Pancreas (tissue), 10 donors: ENCODE results near the gene TXNDC11. TPM values are rescaled to one million over a fixed set of nuclear protein-coding genes. Genes with fewer than 3 reads are reported as not detected.
A peak's percentile ranks its signal among the peaks of the same experiment; 100 is the strongest.

Experiments used
- ATAC-seq, 4 donors: fragments of 200-7000 bp; cut with Tn5 transposase; one replicate each; pipeline versions ENCODE4 v1.8.0 to v1.9.1; 2020; ENCODE audit warnings: mild to moderate bottlenecking in 4 of 4, moderate library complexity in 4 of 4
- DNase-seq, 6 donors: peaks; one replicate each; pipeline ENCODE4 v3.0.0-alpha.2; 2020
- FAIRE-seq: peaks from 2 replicates; lab custom pipeline; 2012; peaks lifted over from hg19 to GRCh38; lab: Jason Lieb, UNC
- H3K27ac ChIP-seq, 4 donors: fragments of 200-600 bp; sonication (generic); 1 replicate in 3 of 4; 2 replicates in 1 of 4; pipeline versions ENCODE4 v1.5.0 to v1.8.0; 2020
- H3K27me3 ChIP-seq, 4 donors: fragments of 200-600 bp; one replicate each; pipeline ENCODE4 v1.8.0; 2021
- H3K36me3 ChIP-seq, 3 donors: fragments of 200-600 bp; sonication (generic) in 1 of 3; one replicate each; pipeline versions ENCODE4 v1.5.0 to v1.8.0; 2020 to 2021
- H3K4me1 ChIP-seq, 3 donors: fragments of 200-600 bp; one replicate each; pipeline ENCODE4 v1.8.0; 2021
- H3K4me3 ChIP-seq, 4 donors: fragments of 200-600 bp; sonication (generic) in 2 of 4; one replicate each; pipeline versions ENCODE4 v1.5.0 to v1.8.0; 2020 to 2021
- H3K9me3 ChIP-seq, 4 donors: fragments of 200-600 bp; one replicate each; pipeline ENCODE4 v1.8.0; 2021
- WGBS, 2 donors: extraction: QIAGEN DNeasy Blood & Tissue Kit; methylation state at CpG; one replicate each; pipeline ENCODE4 v1.1.7; 2013; 5-methylcytosine and 5-hydroxymethylcytosine counted together
- intact Hi-C, 3 donors: fragments of 100-400 bp; cut with DNase I; formaldehyde crosslinking; loops; one replicate each; pipeline versions ENCODE4 v1.11.1 to v1.14.2; 2022
- polyA plus RNA-seq, 2 donors: library from polyadenylated mRNA; stranded (reverse); fragments of 200-250 nt; gene quantifications; one replicate each; pipeline ENCODE4 v1.2.3, GENCODE V29; 2013
- total RNA-seq, 6 donors: library from RNA; stranded (reverse); fragmentation: NEBNext Ultra II Directional in 4 of 6; extraction: Animal tissue kit (Norgen Biotek cat#: 25700) in 4 of 6; gene quantifications; one replicate each; pipeline versions ENCODE4 v1.2.1 to v1.2.4, GENCODE V29; 2021 to 2023
- TF ChIP-seq, protein P1 (sequence below), 4 donors: fragments of 200-600 bp; sonication (generic) in 3 of 4; IDR thresholded peaks; one replicate each; pipeline versions ENCODE4 v1.5.0 to v1.8.0; 2021; ENCODE audit warnings: antibody characterized with exemption in 4 of 4
- donor health status: healthy with polysubstance abuse.
- donor health status: DM: no; HTN: no; CAD: no; lungs with moderate emphysema.
- donor health status: DM: no; HTN: no; CAD: no.
- donor health status: control.
- donor health status: control.
- donor health status: Bipolar disorder and iron deficiency.
- donor health status: DM: yes; HTN: yes; CAD: no.
- donor health status: DM: no; HTN: no; CAD: no.
- donor health status: DM: no; HTN: no; CAD: no.
- donor health status: DM: yes; HTN: yes; CAD: no.

The TXNDC11 gene
- total and polyA plus RNA-seq, 8 donors, result 28.1 to 80.8 (median 37.1) TPM

GRCh38 chr16:11667824-11668622 lies 74.6 kb downstream of the TXNDC11 start, which contains the start of gene SNN:
Gene SNN (plus strand): TSS chr16:11668455. CDS start chr16:11676060, 7,605 bp downstream.
- intact Hi-C loops, result loop anchor here in 1 of 3 donors (10.0 kb wide), 1 partner anchor 263 kb away; no protein-coding TSS in a partner anchor
- ATAC-seq (peak; percentile 91 to 96 (median 94)), FAIRE-seq (no peak), DNase-seq (peak; percentile 82 to 96 (median 91))
- peak within 1 kb of the TSS in 3 of 4 donors; percentile 6 to 30 (median 18) for H3K27ac ChIP-seq
- H3K4me1 ChIP-seq, result peaks cover 0 to 10% (median 5%) of the 10 kb centered on the region in 3 donors
- H3K4me3 ChIP-seq, result peak within 1 kb of the TSS; percentile 61 to 77 (median 72)
- no peaks in the 10 kb centered on the region for H3K9me3 ChIP-seq
- TF ChIP-seq, protein P1, sequence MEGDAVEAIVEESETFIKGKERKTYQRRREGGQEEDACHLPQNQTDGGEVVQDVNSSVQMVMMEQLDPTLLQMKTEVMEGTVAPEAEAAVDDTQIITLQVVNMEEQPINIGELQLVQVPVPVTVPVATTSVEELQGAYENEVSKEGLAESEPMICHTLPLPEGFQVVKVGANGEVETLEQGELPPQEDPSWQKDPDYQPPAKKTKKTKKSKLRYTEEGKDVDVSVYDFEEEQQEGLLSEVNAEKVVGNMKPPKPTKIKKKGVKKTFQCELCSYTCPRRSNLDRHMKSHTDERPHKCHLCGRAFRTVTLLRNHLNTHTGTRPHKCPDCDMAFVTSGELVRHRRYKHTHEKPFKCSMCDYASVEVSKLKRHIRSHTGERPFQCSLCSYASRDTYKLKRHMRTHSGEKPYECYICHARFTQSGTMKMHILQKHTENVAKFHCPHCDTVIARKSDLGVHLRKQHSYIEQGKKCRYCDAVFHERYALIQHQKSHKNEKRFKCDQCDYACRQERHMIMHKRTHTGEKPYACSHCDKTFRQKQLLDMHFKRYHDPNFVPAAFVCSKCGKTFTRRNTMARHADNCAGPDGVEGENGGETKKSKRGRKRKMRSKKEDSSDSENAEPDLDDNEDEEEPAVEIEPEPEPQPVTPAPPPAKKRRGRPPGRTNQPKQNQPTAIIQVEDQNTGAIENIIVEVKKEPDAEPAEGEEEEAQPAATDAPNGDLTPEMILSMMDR (IDR thresholded peaks at IDR 0.05), result no peak
- WGBS, 2 donors, result 6 to 11% methylated on average over 40 to 93 of the region's 93 CpGs
- no peaks in the 10 kb centered on the region for H3K27me3 ChIP-seq
- no peaks in the 10 kb centered on the region for H3K36me3 ChIP-seq

DNA sequence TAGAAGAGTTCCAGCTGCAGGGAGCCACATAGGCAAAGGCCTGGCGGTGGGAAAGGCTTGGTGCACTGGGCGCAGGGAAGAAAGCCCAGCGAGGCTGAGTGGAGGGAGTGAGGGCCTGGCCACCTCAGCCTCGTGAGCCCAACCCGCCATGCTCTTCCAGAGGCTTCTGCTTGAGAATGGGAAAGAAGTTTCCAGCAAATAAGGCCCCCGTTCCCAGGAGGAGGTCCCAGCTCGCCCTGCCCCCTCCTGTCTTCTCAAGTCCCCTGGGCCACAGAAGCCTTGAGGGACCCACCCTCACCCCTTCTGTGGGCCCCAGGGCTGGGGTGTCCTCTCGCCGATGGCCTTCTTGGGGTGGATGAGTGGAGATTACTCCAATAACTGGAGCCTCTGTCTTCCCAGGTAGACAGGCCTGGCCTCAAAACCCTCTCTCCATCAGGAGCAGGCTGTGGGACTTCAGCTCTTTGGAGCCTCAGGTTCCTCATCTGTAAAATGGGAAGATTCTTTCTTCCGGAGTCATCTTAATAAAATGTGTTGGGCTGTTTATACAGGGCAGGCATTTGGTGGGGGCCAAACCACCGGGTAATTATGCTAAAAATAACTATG lies 75.3 kb downstream of the TXNDC11 start:
- Histone ChIP-seq H3K4me1 (peaks cover 0 to 6% (median 0%) of the 10 kb centered on the region in 3 donors), H3K27me3 (no peaks in the 10 kb centered on the region), H3K36me3 (no peaks in the 10 kb centered on the region), H3K9me3 (no peaks in the 10 kb centered on the region), H3K27ac (no peak overlapping the region), H3K4me3 (no peak overlapping the region)
- no peak for DNase-seq
- no peak for FAIRE-seq
- 90% methylated on average over 11 of the region's 11 CpGs for WGBS, 2 donors
- intact Hi-C loops, result loop anchor here in 1 of 3 donors (10.0 kb wide), 1 partner anchor 263 kb away; no protein-coding TSS in a partner anchor
- ATAC-seq, result no peak
- TF ChIP-seq, protein P1 (IDR thresholded peaks at IDR 0.05), result no peak

- Histone ChIP-seq H3K27ac (no peak overlapping the region), H3K36me3 (no peaks in the 10 kb centered on the region), H3K4me1 (peaks cover 0 to 6% (median 0%) of the 10 kb centered on the region in 3 donors), H3K9me3 (no peaks in the 10 kb centered on the region), H3K4me3 (no peak overlapping the region), H3K27me3 (no peaks in the 10 kb centered on the region)
- TF ChIP-seq, protein P1 (IDR thresholded peaks at IDR 0.05), result no peak
- ATAC-seq (no peak), DNase-seq (no peak), FAIRE-seq (no peak)
- 86 to 87% methylated on average over 14 of the region's 14 CpGs for WGBS, 2 donors
- intact Hi-C loops, result loop anchor here in 1 of 3 donors (10.0 kb wide), 1 partner anchor 262 kb away; no protein-coding TSS in a partner anchor
Measured at GRCh38 chr16:11666103-11667055, 76.3 kb downstream of the TXNDC11 start.

- FAIRE-seq (no peak), DNase-seq (no peak), ATAC-seq (no peak)
- WGBS, 2 donors, result 60 to 65% methylated on average over 11 of the region's 11 CpGs
- Histone ChIP-seq H3K4me3 (no peak overlapping the region), H3K4me1 (no peaks in the 10 kb centered on the region), H3K27ac (no peak overlapping the region), H3K9me3 (no peaks in the 10 kb centered on the region), H3K27me3 (no peaks in the 10 kb centered on the region), H3K36me3 (no peaks in the 10 kb centered on the region)
- TF ChIP-seq, protein P1 (IDR thresholded peaks at IDR 0.05), result no peak
- intact Hi-C loops, result loop anchor here in 1 of 3 donors (10.0 kb wide), 1 partner anchor 260 kb away; no protein-coding TSS in a partner anchor
Measured at GRCh38 chr16:11665071-11665491, 77.6 kb downstream of the TXNDC11 start.
